CD1c-positive myeloid dendritic cell (primary cell): ENCODE measurements around the gene C7orf33.
"Not testable (repeated sequence)": the region's sequence is repeated elsewhere in the genome, so short reads cannot be mapped to it uniquely, and the experiment has no call there.

Experiments used
- DNase-seq: peaks from one replicate; pipeline ENCODE4 v3.0.0-alpha.2; 2016; ENCODE audit errors: extremely low spot score

The C7orf33 gene

DNA sequence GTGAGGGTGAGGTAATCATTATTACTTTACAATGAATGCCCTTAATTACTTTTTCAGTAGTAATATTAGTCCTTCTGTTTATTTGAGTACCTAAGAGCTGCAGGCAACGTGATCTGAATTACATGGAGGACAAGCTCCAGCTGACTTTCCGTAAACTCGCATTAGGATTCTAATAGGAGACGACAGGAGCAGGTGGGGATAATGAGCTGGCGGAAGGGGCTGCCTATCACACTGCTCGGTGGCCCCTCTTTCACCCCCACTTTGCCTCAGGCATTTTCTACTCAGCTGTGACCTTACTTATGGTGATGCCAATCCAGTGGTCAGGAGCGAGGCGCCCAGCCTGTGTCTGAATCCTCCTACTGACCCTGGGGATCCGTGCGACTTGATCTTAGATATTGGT, at the start of gene C7orf33:
TSS of gene C7orf33 (plus strand) at position 296 of the 400 bp plus-strand sequence. CDS start 160 bp downstream, outside the sequence.
- DNase-seq: no peak

DNA sequence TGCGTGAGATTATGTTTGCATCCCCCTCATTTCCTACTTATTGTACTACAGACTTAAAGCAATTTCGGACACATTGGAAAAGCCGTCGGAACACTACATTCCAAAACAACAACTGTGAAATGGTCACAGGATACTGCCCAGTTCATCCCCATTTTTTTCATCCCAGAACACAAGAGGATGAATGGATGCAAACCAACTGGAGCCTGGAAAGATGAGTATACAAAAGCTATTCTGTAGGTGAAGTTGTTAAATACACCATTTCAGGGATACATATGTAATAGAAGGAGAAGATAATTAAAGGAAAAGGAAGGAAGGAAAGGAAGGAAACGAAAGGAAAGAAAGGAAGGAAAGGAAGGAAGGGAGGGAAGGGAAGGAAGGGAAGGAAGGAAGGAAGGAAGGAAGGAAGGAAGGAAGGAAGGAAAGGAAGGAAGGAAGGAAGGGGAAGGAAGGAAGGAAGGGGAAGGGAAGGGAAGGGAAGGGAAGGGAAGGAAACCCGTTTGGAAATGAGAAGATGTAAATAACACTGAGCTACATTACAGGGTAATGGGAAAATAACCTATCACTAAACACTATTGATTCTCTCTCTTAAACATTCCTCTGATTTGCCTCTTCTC, 48.6 kb upstream of the C7orf33 start:
- DNase-seq: no peak

DNA sequence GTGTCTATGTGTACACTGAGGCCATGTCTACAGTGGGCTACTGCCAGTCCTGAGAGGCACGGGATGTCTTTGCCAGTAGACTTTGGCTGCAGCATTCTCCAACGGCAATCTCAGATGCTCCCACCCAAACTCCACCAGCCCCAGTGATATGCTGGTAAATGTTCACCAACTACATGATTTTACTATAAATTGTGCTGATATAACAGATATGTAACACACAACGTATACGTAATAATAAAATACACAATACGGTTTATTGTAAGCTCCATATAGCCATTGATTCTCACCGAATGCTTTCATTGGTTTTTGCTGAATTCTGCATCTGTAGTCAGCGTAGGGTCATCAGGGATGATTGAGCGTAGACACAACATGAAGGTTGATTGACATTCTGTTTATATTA, 47.3 kb upstream of the C7orf33 start:
- no peak for DNase-seq

DNA sequence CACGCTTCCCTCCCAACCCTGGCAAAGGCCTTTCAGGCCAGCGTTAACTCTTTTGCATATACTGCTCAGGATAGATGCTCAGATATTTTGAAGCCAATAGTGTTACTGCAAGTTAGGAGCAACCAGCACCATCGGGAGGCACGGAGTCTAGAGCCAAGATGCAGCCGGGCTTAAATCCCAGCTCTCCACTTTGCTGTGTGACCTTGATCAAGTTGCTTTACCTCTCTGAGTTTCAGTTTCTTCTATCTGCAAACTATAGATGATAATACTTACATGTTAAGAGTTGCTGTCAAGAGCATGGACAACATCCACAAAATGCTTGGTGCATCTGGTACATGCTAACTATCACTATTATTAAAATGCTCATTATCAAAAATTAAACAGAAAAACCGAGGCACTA, 45.4 kb upstream of the C7orf33 start:
- no peak for DNase-seq

- DNase-seq: no peak
These were observed 44.6 kb upstream of the C7orf33 start for GRCh38 chr7:148545932-148546331.

- no peak for DNase-seq
These were observed 43.7 kb upstream of the C7orf33 start for GRCh38 chr7:148546857-148547256.

DNA sequence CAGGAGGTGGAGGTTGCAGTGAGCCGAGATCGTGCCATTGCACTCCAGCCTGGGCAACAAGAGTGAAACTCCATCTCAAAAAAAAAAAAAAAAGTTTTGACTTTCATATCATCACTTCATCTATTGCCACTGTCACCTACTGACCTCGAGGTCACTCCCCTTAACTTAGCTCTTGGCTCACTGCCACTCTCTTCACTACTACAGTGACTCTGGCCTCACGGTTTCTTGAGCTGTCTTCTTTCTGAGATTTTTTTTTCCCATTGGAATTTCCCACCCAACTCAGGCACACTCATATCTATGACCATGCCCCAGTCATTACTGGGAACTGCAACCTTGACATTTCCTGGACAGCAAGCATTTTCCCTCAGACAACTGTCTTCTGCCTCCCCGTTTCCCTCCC, 42.6 kb upstream of the C7orf33 start:
- DNase-seq: no peak

- DNase-seq: no peak
These were observed 36.6 kb upstream of the C7orf33 start for GRCh38 chr7:148553979-148554378.

- DNase-seq: no peak
These were observed 33.7 kb upstream of the C7orf33 start for GRCh38 chr7:148556892-148557291.

DNA sequence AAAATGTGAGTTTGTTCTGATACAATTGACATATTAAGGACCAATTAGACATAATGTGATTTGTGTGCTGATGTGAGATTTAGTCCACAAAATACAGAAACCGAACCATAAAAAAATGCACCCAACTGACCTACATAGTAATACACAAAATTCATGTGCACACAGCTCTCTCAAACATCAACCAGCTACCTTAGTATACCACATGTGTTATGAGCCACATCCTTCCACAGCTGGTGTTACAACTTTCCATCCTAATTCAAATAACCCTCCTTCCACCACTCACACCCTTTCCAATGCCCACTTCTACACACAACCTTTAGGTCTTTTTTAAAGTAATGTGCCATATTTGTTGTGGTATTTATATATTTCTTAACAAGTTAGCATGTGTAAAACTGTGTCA, 31.7 kb upstream of the C7orf33 start:
- DNase-seq: no peak

GRCh38 chr7:148561099-148561498, 29.5 kb upstream of the C7orf33 start:
- no peak for DNase-seq

DNA sequence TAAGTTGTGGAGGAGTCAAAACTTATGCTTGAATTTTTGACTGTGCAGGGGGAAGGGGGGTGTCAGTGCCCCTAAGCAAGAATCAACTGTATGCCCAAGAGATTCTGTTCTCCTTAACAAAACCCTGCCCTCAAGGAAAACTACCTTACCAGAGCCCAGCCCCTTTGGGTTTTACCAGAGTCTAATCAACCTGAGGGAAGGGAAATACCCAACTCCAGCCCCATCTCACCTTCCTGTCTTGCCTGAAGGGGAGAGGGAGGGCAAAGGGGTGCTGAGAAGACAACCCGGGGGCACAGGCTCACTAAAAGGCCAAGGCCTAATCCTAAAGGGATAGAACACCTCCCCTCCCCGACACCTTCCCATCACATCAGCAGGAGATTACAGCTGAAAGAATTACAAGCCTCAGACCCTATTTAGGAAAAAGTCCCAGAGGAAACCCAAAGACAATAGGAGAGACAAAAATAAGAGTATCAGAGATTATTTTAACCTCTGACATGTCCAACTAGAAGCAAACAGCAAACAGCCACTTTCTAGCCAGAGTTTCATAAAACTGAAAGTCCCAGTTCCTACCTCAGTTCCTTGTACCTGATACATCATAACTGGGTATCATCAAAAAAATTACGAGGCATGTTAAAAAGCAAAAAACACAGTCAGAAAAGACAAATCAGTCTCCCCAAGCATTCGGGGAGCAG, 26.8 kb upstream of the C7orf33 start:
- DNase-seq: no peak

GRCh38 chr7:148564275-148564951, 26.2 kb upstream of the C7orf33 start:
- DNase-seq: peak; percentile 78

DNA sequence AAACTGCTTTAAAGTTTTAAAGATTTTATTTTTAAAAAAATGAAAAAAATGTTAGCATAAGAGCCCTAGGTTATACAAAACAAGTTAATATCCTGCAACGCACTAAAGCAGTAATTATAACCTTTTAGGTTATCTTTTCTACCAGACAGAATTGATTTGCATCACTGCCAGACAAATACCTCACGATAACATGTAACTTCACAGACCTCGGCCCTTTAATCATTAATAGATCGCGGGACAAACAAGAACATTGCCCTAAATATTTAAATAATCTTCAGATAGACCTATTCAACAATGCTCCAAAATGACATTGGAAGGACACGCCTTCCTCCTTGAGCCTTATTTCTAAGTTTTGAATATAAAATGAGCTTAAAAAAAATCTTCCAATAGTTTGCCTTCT, 23.8 kb upstream of the C7orf33 start:
- DNase-seq: no peak

DNA sequence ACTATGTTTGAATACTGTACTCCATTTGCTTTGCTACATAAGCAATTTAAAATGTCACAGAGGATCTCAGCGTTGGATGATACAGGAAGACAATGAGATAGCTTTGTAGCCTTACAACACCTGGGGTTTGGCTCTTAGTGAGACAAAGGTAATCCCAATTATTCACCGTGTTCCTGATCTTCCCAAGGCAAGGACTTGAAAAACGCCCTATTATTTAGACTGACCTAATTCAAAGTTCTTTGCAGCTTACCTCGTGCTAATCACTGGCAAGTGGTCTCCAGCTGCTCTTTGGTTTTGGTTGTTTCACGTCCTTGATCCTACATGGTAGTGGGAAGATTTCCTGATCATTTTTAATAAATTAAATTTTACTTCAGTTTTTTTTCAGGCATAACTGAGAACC, 23.0 kb upstream of the C7orf33 start:
- no peak for DNase-seq

- DNase-seq: peak; percentile 97
These were observed 20.1 kb upstream of the C7orf33 start for GRCh38 chr7:148570510-148570909.

- not testable (repeated sequence) for DNase-seq
These were observed 19.6 kb upstream of the C7orf33 start for GRCh38 chr7:148570973-148571372.

DNA sequence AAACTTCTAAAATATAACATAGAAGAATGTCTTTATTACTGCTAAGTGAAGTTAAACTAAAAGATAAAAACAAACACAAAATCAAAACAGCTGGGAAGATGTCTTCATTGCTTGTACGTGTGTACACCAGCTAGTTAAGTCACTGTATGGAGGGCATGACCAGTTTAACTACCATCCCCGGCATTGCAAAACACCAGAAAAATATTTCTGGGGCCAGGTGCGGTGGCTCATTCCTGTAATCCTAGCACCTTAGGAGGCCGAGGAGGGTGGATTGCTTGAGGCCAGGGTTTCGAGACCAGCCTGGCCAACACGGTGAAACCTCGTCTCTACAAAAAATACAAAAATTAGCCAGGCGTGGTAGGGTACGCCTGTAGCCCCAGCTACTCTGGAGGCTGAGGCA, 19.2 kb upstream of the C7orf33 start:
- no peak for DNase-seq

- DNase-seq: no peak
These were observed 18.5 kb upstream of the C7orf33 start for GRCh38 chr7:148572067-148572522.

DNA sequence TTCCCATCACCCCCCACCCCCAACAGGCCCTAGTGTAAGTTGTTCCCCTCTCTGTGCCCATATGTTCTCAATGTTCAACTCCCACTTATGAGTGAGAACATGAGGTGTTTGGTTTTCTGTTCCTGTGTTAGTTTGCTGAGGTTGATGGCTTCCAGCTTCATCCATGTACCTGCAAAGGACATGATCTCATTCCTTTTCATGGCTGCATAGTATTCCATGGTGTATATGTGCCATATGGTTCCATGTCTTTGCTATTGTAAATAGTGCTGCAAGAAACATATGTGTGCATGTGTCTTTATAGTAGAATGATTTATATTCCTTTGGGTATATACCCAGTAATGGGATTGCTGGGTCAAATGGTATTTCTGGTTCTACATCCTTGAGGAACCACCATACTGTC, 17.0 kb upstream of the C7orf33 start:
- DNase-seq: not testable (repeated sequence)

DNA sequence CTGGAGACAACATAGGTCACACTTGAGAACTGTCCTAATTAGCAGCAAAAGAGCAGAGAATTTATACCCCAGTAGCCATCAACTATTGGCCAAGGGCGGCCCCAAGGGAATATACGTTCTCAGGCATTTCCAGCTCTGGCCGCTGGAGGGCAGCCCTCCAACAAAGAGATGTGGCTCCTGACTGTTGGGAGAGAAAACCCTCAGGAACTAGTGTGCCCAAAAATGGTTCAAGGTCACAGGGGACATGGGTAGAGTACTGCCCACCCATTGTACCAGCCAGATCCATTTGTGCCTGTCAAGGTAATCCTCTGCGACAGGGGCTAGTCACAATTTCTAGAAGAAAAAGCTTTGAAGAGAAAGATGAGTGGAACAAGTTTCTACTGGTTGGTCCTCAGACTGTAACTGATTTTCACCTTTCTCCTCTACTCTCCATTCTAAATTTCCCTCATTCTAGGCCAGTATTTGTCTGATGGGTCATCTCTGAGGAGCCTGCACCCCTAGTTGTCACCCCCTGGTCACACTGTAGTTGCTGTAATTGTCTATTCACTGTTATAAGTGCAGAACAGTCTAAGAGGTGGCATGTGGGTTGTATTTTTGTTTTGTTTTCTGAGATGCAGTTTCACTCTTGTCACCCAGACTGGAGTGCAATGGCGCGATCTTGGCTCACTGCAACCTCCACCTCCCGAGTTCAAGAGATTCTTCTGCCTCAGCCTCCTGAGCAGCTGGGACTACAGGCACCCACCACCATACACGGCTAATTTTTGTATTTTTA, 14.7 kb upstream of the C7orf33 start:
- DNase-seq: peak; percentile 74

GRCh38 chr7:148579366-148579765, 11.2 kb upstream of the C7orf33 start:
- DNase-seq: no peak
